Activated T-cell treated with anti-CD3 and anti-CD28 coated beads for 4 hours (primary cell): ENCODE results near the gene EFCAB11.

ENCODE experiments used
- DNase-seq: peaks from one replicate; pipeline ENCODE4 v3.0.0-alpha.2; 2020

Gene EFCAB11

DNA sequence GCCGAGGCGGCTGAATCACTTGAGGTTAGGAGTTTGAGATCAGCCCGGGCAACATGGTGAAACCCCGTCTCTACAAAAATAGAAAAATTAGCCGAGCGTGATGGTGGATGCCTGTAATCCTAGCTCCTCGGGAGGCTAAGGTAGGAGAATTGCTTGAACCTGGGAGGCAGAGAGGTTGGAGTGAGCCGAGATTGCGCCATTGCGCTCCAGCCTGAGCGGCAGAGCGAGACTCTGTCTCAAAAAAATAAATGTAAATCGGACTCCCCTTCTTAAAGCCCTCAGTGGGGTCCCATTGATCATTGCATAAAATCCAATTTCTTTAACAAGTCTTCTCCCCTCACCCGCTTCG is 2.1 kb upstream of the EFCAB11 start:
- no peak for DNase-seq

DNA sequence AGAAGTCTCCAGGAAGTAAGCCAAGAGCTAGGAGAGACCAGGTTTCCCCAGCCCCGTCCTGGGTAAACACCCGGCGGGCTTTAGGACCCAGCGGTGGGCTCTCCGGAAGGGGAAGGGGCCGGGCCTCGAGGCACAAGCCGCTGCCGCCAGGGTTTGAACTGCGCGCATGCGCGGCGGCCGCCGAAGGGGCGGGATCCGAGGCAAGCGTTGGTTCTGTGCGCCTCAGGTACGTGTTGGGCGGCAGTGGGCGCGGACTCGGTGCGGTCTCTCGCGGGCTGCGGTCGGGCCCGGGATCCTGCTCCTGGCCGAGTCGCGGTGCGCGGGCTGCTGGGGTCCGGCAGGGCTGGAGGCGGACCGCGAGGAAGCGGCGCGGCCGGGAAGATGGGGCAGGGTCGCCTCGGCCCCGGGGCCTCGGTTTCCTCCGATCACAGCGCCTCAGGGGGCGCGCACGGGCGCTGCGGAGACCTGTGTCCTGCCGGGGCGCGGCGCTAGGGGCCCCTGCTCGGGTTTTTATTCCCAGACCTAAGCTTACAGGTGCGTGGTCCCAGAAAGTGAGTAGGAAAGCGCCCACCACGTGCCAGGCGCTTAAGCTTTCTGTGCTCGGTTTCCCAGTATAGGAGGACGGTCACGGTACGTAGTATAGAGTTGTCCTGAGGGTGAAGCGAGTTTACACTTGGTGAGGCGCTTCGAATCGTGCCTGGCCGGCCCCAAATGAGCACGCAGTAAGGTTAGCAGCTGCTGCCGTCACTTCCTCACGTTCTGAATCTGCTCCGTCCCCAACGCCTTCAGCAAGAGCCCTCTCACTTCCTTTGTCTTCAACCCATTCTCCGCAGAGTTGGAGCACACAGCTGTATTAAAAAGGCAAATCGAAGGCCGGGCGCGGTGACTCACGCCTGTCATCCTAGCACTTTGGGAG is 1.5 kb upstream of the EFCAB11 start, which contains the start of gene TDP1:
Gene TDP1, plus strand, starts transcription at position 183 of the 916 bp plus-strand sequence. CDS start 7,188 bp downstream, outside the sequence.
- DNase-seq: peak; percentile 94

DNA sequence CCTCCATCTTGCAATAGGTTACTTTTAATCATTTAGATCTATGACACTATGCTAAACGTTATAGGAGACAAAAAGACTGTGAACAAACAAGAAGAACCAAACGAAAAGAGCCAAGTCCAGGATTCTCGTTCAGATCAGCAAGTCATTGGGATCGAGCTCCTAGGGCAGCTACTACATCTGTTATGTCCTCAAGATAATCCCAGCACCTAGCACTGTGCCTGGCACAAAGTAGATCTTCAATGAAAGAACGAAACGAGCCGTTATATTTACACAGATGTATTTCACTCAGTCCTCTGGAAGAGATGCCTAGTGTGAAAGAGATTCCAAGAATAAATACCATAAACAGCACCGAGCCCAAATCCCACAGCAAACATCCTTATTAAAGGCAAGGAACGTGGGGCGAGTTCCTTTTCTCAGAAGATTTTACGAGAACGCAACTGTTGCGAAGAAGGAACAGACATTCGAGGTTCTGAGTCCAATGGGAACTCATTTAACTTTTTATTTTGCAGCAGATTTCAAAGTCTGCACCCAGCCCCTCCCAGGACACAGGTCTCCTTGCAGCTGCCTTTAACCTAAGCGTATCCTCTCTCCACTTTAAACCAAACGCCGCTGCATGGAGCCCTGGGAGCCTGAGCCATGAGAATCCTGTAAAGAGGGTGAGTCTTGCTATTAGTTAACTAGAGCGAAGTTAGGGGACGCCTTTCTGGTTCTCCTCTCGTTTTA is 653 bp upstream of the EFCAB11 start:
- no peak for DNase-seq

DNA sequence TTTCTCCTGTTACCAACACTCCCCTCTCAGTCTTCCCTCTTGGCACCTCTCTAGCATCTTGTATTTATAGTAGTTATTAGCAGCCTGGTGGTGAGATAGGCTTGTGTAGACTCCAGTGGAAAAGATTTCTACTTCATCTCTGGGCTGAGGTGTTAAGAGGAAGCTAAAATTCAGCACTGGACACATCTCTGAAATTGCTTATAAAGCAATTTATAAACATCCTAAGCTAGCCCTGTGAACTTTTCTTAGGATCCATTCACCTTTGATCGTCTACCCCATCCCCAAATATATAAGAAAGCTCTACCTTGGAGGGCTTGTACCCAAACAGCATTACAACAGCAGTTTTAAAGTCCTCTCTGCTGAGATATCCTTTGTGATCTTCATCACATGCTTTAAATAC is 928 bp downstream of the EFCAB11 start:
- DNase-seq: no peak

DNA sequence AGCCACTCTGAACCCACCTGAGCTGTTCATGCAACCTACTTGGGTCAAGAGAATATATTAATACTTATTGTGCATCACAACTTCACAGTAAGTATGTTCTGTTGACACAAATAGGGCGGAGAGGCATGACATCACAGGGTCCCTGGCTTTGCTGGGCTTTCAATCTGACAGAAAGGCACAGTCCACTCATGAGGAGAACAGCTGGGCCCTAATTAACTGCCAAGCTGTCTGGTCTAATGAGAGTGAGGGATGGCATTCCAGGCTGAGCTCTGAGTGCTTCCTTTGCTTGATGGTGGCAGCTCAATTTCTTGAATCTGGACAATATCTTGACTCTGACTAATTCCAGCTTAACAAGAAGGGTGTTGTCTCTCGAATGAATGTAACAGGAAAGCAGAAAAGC is 2.0 kb downstream of the EFCAB11 start:
- no peak for DNase-seq

DNA sequence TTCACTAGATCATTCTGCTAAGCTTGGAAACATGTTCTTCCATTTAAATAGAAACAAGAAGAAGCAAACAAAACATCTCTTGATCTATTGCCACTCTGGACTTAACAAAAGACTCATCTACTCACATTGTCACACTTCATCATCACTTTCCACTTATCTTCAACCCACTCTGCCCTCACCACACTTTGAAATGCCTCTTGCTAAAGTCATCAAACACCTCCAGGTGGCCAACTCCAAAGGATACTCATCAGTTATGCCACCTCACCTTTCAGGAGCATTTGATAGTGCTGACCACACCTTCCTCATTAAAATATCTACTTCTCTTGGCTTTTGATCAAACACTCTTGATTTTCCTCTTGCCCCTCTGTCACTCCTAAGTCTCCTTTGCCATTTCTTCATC is 7.2 kb downstream of the EFCAB11 start:
- DNase-seq: no peak

DNA sequence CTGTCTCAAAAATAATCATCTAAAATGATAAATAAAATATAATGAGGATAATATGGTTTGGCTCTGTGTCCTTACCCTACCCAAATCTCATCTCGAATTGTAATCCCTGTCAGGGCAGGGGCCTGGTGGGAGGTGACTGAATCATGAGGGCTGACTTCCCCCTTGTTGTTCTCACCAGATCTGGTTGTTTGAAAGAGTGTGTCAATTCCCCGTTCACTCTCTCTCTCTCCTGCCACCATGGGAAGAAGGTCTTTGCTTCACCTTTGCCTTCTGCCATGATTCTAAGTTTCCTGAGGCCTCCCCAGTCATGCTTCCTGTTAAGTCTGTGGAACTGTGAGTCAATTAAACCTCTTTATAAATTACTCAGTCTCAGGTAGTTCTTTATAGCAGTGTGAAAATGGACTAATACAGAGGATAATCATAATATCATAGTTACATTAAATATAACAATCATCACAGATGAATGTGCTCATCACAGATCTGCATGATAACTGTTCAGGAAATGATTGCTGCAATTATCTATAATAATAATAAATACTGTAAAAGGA is 12.6 kb downstream of the EFCAB11 start:
- DNase-seq: no peak

DNA sequence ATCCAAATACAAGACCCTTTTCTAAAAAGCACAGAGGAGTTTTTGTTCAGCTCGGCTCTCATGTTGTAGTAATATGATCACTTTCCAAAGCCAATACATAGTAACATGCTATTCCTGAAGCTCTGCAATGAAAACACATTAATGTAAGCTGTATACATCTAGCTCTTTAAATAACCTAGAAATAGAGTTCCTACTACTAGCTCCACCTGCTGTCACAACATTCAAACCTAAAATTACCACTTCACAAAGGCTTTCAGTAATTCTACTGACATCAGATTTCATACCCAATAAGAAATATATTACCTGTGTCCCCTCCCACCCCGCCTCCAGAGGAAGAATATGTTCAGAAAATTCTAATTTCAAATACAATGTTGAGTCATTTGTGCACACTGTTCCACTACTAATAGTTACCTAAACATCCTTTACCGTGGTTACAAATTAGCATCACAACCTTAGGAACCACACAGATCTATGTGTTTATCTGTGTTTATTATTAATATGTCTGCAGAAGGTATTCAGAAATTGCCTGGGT is 17.8 kb downstream of the EFCAB11 start:
- DNase-seq: no peak

DNA sequence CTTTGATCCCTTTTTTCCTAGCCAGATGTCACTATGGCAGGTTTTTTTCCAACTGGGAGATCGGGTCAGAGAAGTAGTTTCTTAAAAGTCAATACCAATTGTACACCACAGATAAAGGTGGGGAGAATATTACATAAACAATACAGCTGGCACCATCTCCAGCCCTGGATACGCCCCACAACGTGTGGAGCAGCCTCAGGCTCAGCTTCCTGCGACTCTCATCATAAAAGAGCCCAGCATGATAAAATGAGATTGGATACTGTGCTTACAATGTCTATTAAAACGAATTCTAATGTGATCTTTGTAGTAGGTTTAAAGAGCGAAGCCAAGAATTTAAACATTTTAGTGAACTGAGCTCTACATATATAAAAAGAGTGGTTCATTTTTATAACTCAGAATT is 21.5 kb downstream of the EFCAB11 start:
- DNase-seq: no peak

DNA sequence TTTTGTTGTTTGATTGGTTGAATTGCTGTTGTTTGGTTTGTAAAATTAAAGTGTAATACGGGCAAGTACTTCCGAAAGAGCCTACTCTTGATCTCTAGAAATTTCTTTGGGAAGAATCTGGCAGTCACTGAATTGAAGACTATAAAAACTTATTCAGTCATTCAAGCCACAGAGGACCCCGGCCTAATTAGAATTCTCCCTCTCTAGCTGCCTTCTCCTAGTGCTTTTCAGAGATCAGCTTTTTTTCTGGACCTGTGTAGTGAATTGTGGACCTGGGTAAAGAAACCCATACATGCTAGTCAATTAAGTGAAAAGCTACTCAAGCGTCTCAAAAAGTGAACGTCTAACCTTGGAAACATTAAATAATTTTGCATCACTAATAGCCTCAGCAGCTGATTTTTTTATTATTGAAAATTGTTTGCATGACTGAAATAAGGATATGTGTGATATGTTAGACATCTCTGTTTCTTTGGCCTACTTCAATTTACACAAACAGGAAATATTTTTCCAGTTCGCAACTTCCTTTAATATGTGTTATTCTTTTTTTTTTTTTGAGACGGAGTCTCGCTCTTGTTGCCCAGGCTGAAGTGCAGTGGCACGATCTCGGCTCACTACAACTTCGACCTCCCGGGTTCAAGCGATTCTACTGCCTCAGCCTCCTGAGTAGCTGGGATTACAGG is 27.2 kb downstream of the EFCAB11 start:
- DNase-seq: no peak

DNA sequence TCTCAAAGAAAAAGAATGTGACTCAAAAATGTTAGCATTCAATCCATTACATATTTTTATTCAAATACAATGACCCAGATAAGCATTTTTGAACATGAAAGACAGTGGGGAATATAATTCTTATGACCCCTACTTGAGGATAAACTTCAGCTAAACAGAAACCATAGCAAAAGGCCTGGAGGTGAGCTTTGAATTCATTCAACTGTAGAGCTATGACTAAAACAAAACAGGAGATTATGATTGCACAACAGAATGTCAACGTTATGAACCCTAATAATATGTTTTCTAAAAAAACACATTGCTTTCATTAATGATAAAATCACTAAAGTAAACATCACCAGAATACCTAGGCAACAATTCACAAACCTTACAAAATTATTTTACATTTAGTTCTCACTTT is 27.8 kb downstream of the EFCAB11 start:
- no peak for DNase-seq

DNA sequence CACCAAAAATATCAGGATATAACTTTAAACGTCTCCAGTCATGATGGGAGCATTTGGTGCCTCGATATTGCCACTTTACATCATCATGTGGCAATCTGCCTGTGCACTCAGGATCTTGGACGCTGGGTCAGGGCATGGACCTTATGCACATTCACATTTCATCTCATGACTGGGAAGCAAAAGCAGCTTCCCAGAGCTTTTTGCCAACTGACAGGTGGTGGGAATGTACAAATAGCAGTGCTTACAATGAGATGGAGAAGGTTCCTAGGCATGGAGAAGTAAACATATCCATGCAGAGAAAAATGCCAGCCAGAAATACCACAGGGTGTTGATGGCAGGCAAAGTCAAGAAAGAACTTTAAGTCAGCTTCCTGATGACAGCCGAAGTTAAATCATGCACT is 30.3 kb downstream of the EFCAB11 start:
- DNase-seq: no peak

DNA sequence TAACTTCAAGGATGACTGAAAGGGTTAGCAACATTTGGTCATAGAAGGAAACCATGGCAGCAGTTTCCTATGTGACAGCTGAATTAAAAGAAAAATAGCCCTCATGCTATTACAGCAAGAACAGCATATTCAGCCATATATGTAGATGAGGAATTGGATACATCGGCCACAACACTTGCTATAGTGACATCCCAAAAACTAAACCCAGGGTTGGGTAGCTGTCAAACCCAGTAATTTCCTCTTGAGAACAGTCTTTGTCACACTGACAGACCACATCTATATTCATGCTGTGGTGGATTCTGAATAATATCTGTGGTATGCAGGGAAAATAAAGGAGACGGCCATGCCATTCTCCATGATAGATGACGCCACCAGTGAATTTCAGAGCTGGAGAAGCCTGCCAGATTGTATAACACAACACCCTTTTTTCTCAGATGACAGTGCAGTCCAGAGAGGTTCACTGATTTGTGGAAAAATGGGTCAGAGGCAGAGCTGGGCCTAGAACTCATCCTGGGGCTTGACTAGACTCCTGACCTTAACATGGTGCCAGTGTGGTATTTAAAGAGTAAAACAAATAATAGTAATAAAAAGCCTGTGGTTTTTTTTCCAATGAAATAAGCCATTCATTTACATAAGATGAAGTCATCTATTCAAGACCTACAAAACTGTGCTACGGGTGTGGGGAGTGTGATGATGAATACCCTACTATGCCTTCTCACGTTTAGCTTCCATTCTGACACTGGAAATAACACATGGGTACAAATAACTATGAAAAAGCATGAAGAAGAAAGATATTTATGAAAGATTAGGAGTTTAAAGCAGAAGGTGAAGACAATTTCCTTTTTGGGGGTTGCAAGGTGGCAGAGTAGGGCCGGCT is 32.3 kb downstream of the EFCAB11 start:
- DNase-seq: no peak

DNA sequence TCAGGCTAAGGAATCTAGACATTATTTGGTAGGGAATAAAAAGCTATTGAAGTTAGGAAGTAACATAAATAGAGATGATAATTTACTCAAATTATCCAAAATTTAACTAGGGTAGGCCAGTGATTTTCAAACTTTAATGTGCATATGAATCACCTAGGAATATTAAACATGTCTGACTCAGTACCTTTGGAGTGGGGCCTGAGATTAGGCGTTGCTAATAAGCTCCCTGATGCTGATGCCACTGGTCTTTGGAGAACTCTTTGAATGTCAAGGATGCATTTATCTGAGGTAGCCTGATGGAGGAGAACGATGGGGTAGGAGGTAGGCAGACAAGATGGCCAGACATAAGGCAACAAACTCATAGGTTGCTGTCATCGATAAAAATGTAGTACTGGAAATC is 33.2 kb downstream of the EFCAB11 start:
- DNase-seq: no peak

DNA sequence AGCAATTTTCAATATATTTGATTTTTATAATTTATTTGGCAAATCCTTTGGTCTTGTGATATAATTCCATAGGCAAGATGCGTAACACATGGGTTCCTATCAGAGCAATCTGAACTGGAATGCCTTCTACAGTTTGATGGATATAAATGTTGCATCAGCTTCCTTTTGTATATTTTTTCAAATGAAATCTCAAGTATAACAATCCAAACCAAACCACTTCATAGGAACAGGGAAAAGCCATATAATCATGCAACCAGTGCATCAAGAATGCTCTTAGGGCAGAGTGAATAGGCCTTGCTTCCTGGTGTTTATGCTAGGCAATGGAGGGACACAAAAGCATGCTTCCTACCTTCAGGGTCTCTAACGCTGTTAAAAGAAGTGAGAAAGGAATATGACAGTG is 34.5 kb downstream of the EFCAB11 start:
- no peak for DNase-seq

DNA sequence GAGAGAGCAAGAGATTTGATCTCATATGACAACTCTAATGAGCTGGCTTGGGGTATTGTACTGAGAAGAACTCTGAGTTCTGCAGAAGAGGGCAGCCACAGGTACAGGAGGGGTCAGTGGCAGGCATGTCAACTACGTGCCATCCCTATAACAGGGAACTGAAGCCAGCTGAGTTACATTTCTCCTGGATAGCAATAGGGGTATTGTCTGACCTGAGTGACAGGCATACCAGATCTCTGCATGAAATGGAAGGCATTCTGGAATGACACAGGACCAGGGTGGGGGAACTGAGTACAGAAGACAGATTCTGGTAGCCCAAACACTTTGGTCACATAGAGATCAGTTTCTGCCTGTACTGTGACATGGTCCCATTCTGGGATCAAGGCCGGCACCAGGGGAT is 35.8 kb downstream of the EFCAB11 start:
- DNase-seq: no peak

DNA sequence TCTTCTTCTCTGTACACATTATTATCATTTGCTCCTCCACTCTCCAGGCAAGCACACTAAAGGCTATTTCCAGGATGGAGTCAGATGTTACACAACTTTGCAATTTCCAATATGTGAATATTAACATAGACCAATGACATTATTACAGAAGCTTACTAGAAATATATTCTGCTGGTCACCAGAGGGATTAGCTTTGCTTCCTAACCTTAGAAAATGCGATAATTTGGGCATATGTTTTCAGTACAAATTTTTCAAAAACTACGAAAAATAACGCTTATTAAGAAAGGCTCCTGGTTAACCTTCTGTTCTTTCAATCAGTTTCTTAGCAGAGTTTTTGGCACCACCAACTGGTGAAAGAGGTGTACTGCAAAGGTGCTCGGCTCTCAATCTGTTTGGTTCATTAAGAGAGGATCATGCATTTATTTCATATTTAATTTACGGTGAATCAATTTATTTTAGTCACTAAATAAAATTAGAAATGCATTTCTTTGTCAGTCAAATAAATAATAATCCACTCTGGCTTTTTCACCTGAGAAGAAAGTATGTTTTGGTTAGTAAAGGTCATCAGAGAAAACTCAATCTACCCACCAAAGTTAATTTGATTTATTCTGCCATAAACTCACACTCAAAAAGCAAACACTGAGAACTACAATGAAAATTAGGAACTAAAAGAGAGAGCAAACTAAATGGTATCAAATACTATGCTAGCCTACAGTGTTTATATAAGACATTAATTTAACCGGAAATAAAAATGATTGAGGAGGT is 39.2 kb downstream of the EFCAB11 start:
- peak; percentile 58 for DNase-seq

DNA sequence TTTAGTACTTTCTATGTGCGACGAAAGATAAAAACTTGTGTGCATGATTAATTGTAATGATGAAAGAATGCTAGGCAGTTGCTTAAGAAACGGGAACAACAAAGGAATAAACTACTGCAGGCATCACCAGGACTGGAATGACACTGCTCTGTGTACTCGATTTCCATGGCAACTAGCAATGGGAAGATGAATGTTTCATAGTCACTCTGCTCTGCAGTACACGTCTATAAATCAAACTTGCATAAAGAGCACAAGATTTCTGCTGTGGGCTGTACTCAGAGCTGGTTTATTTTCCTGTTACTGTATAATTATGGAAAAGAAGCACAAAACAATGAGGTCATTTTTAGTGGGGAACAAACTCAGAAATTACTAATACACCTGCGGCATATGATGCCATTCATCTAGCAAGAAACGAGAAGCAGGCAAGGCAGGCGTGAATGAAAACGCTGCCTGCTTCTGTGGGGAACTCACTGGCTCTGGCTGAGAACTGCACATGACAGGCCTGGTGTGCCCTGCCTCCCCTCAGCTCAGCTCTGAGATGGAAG is 41.8 kb downstream of the EFCAB11 start:
- DNase-seq: no peak

DNA sequence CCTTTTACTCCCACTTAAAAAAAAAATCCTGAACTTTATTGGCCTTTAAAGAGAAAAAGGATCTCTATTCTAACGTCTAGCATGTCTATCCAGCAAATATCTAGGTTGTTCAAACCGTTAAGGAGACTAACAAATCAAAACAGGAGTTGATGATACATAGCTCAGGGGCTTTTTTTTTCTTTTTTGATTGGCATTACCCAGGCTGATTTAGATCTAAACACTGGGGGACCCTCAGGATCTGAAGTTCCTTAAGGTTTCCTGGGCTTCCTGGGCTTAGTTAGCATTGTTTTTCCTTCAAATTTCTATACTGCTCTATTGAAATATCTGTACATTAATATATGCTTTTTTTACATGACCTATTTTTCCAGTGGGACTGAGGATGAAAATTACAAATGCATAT is 42.3 kb downstream of the EFCAB11 start:
- DNase-seq: no peak

DNA sequence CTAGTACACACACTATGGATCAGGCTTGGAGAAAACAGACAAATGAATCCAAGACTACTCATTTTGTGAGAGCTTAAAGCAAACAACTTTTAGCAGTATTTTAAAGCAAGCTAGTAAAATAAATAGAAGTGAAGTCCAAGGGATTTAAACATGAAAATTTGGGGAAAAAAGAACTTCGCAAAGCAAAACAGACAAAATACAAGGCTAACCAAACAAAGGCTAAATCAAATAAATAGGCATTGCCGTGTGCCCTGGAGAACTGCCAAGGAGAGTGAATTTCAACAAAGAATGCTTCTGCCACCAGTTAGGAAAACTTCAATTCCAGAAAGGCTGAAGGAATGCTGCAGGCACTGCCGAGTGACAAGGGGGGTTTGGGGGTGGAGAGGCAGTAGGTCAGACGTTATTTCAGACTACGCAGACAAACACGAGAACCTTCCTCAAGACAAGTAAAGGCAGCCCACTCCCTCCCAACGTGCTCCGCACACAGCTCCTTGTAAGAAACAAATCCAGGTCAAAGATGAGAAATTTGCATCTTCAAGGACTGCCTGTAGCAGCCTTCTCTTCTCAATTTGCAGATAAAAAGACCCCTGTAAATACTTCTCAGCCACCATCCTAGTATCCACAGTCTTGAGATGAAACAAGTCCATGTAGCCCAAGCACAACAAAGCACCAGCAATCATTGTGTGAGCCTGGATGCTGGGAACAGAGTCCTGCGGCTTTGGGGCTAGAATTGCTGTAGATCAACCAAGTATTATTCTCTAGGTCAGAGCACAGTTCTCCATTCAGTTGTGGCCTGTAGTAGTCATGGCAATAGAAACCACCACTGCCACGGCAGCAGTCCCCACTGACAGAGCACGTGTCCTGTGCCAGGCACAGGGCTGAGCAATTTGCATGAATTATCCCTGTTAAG is 43.3 kb downstream of the EFCAB11 start:
- DNase-seq: no peak
